UCSD-AML1 (cell line): ENCODE data around the gene TFIP11.

Experiments used
- DNase-seq: peaks from one replicate; lab custom pipeline; 2025; ENCODE audit not compliant: unreplicated experiment; lab: John Stamatoyannopoulos, UW

TFIP11 gene

DNA sequence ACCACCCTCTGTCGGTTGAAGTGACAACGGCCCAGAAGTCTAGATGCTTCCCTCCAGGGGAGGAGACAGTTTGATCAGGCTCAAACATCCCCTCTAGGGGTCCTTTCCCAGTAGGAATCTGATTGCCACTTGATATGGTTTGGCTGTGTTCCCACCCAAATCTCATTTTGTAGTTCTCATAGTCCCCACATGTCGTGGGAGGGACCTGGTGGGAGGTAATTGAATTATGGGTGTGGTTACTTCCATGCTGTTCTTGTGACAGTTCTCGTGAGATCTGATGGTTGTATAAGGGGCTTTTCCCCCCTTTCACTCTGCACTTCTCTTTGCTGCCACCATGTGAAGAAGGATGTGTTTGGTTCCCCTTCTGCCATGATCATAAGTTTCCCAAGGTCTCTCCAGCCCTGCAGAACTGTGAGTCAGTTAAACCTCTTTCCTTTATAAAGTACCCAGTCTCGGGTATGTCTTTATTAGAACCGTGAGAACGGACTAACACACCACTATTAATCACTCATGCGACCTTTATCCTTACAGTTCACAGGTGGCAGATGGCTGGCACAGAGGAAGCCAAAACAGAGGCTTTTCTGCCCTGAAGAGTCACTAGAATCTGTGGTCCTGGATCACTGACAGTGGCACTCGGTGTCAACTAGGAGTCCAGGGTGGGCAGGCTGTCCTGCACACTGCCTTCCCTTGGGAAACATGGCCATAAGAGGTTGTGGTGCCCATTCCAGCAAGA lies 61.7 kb downstream of the TFIP11 start:
- DNase-seq, result no peak

DNA sequence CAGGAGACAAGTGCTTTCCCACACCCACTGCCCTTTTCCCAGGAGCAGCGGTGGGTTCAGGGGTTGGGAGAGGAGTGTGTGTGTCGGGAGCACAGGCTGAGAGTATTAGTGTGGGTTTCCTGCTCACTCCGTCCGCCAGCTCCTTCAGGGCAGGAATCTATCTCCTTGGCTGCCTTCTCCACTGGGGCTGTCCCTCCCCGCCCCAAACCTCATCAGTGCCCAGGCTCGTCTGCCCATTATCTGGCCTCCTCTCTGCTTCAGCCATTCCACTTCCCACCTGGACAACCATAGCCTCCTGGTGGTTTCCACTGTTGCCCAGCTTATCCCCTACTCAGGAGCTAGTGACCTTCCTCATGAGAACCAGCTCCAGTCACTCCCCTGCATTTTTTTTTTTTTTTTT lies 63.3 kb downstream of the TFIP11 start:
- DNase-seq, result no peak

- no peak for DNase-seq
These were observed 63.9 kb downstream of the TFIP11 start for GRCh38 chr22:26448334-26448733.

- DNase-seq, result no peak
These were observed 64.5 kb downstream of the TFIP11 start for GRCh38 chr22:26447584-26448329.

GRCh38 chr22:26446808-26447515 lies 65.3 kb downstream of the TFIP11 start:
- no peak for DNase-seq

GRCh38 chr22:26445577-26446275 lies 66.5 kb downstream of the TFIP11 start:
- DNase-seq, result no peak

- DNase-seq, result no peak
These were observed 67.5 kb downstream of the TFIP11 start for GRCh38 chr22:26444777-26445176.

DNA sequence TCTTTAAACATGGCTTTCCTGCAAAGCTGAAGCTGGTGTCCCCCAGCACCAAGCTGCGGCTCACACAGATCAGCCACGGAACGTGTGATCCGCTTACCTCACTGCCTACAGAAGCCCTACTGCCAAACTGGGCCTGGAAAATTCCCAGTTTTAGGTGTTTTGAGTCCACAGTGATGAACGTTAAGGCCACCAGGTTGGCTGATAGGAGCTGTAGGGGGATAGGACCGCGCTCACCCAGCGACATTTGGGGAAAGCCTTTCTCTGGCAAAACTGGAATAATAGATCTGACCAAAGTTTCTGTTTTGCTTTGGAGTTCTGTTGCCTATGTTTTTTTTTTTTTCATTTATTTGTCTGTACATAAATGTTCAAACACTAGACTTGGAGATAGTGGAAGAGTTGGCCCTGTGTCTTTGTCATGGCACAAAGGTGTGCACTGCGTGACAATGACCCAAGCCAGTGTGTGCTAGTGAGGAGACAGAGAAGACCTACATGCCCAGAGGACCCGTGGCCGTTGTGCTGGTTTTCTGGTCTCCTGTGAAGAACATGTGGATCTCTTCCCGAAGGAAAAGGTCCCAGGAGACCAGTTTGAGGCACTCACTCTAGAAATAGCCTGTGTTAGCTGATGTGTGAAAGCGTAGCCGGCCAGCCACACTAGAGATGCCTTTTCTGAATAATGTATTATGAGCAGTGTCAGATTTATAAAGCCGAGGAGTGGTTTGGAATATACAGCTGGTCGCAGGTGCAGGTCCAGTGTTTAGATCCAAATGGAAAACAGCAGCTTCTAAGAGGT lies 68.2 kb downstream of the TFIP11 start:
- DNase-seq, result no peak

DNA sequence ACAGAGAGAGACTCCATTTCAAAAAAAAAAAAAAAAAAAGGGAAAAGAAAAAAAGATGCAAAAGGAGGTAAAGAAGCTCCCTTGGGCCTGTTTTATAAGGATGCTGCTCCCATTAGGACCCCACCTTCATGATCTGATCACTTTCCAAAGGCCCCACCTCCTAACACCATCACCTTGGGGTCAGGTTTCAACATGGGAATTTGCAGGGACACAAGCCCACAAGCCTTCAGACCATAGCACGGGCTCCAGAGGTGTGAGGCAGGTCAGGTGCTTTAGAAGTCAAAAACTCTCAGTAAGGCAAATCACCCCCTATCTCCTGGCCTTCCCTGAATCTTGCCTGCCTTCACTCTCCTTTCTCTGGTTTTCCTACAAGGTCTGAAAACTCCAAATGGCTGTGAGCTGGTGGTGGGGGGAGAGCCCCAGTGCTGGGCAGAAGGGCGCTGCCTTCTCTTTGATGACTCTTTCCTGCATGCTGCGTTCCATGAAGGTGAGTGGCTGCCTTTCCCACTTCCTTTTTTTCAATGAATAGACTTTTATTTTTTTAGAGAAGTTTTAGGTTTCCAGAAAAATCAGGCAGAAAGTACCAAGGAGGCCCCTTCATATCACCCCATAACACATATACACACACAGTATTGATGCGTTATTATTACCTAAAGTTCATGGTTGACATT lies 70.1 kb downstream of the TFIP11 start:
- DNase-seq, result no peak
